Right cardiac atrium (tissue), 5 donors: ENCODE results near the gene MAPT. TPM values are rescaled to one million over a fixed set of nuclear protein-coding genes. Genes with fewer than 3 reads are reported as not detected.
"Not testable (repeated sequence)": the region's sequence is repeated elsewhere in the genome, so short reads cannot be mapped to it uniquely, and the experiment has no call there.

Experiments used
- ATAC-seq, 2 donors: fragments of 200-7000 bp; cut with Tn5 transposase; one replicate each; pipeline versions ENCODE4 v1.8.0 to v1.9.1; 2020; ENCODE audit warnings: moderate library complexity in 2 of 2, mild to moderate bottlenecking in 1 of 2
- DNase-seq, 3 donors: peaks; one replicate each; pipeline ENCODE4 v3.0.0-alpha.2; 2020
- H3K27ac ChIP-seq: one replicate; pipeline ENCODE4 v1.5.1; 2013; ENCODE audit warnings: mild to moderate bottlenecking, low read length, control low read depth, moderate library complexity
- H3K27me3 ChIP-seq: one replicate; pipeline ENCODE4 v1.6.1; 2013; ENCODE audit not compliant: control insufficient read depth, insufficient read depth
- H3K4me1 ChIP-seq: one replicate; pipeline ENCODE4 v1.6.1; 2013; ENCODE audit warnings: low read length; ENCODE audit not compliant: control insufficient read depth, insufficient read depth
- H3K4me3 ChIP-seq: one replicate; pipeline ENCODE4 v1.5.1; 2013; ENCODE audit warnings: low read length, control low read depth
- H3K9me3 ChIP-seq: one replicate; pipeline ENCODE4 v1.6.1; 2013; ENCODE audit warnings: low read length; ENCODE audit not compliant: control insufficient read depth
- WGBS: extraction: QIAGEN DNeasy Blood & Tissue Kit; methylation state at CpG from one replicate; pipeline ENCODE4 v1.1.7; 2013; 5-methylcytosine and 5-hydroxymethylcytosine counted together
- intact Hi-C, 4 donors: fragments of 100-400 bp; cut with DNase I; formaldehyde crosslinking; loops; one replicate each; pipeline versions ENCODE4 v1.11.0 to v1.14.0; 2022 to 2023
- polyA plus RNA-seq: library from polyadenylated mRNA; stranded (reverse); fragments of 200-250 nt; gene quantifications from one replicate; pipeline ENCODE4 v1.2.3, GENCODE V29; 2013
- total RNA-seq, 4 donors: library from RNA; stranded (reverse); fragmentation: NEBNext Ultra II Directional; extraction: Animal tissue kit (Norgen Biotek cat#: 25700); gene quantifications; one replicate each; pipeline ENCODE4 v1.2.1, GENCODE V29; 2021
- donor health status: healthy with polysubstance abuse.
- donor health status: DM: no; HTN: yes; CAD: no.
- donor health status: DM: no; HTN: no; CAD: no.
- donor health status: DM: no; HTN: yes; CAD: no; lungs with severe emphysema.
- donor health status: DM: yes; HTN: yes; CAD: no.

Gene MAPT
- total and polyA plus RNA-seq, 5 donors = 6.9 to 15.1 (median 8.2) TPM

DNA sequence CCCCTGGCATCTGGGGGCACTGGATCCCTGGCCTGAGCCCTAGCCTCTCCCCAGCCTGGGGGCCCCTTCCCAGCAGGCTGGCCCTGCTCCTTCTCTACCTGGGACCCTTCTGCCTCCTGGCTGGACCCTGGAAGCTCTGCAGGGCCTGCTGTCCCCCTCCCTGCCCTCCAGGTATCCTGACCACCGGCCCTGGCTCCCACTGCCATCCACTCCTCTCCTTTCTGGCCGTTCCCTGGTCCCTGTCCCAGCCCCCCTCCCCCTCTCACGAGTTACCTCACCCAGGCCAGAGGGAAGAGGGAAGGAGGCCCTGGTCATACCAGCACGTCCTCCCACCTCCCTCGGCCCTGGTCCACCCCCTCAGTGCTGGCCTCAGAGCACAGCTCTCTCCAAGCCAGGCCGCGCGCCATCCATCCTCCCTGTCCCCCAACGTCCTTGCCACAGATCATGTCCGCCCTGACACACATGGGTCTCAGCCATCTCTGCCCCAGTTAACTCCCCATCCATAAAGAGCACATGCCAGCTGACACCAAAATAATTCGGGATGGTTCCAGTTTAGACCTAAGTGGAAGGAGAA, 118.2 kb downstream of the MAPT start:
- no peaks in the 10 kb centered on the region for H3K27me3 ChIP-seq

DNA sequence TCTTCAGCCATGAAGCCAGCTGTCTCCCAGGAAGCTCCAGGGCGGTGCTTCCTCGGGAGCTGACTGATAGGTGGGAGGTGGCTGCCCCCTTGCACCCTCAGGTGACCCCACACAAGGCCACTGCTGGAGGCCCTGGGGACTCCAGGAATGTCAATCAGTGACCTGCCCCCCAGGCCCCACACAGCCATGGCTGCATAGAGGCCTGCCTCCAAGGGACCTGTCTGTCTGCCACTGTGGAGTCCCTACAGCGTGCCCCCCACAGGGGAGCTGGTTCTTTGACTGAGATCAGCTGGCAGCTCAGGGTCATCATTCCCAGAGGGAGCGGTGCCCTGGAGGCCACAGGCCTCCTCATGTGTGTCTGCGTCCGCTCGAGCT, 118.8 kb downstream of the MAPT start:
- Histone ChIP-seq H3K4me3 (no peak overlapping the region), H3K27me3 (no peaks in the 10 kb centered on the region), H3K27ac (no peak overlapping the region), H3K9me3 (no peaks in the 10 kb centered on the region), H3K4me1 (no peaks in the 10 kb centered on the region)
- intact Hi-C loops = no loop called here
- DNase-seq = no peak
- ATAC-seq = no peak
- 93% methylated on average over 7 of the region's 7 CpGs for WGBS

More for the DNA sequence above, 118.2 kb downstream of the MAPT start:
- 81% methylated on average over 11 of the region's 11 CpGs for WGBS
- no peak overlapping the region for H3K27ac ChIP-seq
- no peak for ATAC-seq
- H3K4me3 ChIP-seq = no peak overlapping the region
- intact Hi-C loops = no loop called here
- H3K9me3 ChIP-seq = no peaks in the 10 kb centered on the region
- H3K4me1 ChIP-seq = no peaks in the 10 kb centered on the region
- DNase-seq = no peak

DNA sequence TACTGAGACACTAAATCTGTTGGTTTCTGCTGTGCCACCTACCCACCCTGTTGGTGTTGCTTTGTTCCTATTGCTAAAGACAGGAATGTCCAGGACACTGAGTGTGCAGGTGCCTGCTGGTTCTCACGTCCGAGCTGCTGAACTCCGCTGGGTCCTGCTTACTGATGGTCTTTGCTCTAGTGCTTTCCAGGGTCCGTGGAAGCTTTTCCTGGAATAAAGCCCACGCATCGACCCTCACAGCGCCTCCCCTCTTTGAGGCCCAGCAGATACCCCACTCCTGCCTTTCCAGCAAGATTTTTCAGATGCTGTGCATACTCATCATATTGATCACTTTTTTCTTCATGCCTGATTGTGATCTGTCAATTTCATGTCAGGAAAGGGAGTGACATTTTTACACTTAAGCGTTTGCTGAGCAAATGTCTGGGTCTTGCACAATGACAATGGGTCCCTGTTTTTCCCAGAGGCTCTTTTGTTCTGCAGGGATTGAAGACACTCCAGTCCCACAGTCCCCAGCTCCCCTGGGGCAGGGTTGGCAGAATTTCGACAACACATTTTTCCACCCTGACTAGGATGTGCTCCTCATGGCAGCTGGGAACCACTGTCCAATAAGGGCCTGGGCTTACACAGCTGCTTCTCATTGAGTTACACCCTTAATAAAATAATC, 119.3 kb downstream of the MAPT start:
- 68% methylated on average over 9 of the region's 9 CpGs for WGBS

DNA sequence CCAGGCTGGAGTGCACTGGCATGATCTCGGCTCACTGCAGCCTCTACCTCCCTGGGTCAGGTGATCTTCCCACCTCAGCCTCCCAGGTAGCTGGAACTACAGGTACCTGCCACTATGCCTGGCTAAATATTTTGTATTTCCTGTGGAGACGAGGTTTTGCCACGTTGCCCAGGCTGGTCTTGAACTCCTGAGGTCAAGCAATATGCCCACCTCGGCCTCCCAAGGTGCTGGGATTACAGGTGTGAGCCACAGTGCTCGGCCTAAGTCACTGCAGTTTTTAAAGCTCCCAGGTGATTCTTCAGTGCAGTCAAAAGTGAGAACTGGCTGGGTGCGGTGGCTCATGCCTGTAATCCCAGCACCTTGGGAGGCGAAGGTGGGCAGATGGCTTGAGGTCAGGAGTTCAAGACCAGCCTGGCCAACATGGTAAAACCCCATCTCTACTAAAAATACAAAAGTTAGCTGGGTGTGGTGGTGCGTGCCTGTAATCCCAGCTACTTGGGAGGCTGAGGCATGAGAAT, 125.1 kb downstream of the MAPT start:
- H3K27ac ChIP-seq, H3K4me3 ChIP-seq, DNase-seq, H3K27me3 ChIP-seq, H3K9me3 ChIP-seq, intact Hi-C loops, H3K4me1 ChIP-seq, ATAC-seq: not testable (repeated sequence)
- WGBS = 96% methylated on average over 8 of the region's 8 CpGs

More for the DNA sequence above, 119.3 kb downstream of the MAPT start:
- H3K4me3 ChIP-seq = no peak overlapping the region
- ATAC-seq (no peak), DNase-seq (no peak)
- H3K27ac ChIP-seq = no peak overlapping the region
- no peaks in the 10 kb centered on the region for H3K4me1 ChIP-seq
- no peaks in the 10 kb centered on the region for H3K27me3 ChIP-seq
- no peaks in the 10 kb centered on the region for H3K9me3 ChIP-seq
- intact Hi-C loops = no loop called here

DNA sequence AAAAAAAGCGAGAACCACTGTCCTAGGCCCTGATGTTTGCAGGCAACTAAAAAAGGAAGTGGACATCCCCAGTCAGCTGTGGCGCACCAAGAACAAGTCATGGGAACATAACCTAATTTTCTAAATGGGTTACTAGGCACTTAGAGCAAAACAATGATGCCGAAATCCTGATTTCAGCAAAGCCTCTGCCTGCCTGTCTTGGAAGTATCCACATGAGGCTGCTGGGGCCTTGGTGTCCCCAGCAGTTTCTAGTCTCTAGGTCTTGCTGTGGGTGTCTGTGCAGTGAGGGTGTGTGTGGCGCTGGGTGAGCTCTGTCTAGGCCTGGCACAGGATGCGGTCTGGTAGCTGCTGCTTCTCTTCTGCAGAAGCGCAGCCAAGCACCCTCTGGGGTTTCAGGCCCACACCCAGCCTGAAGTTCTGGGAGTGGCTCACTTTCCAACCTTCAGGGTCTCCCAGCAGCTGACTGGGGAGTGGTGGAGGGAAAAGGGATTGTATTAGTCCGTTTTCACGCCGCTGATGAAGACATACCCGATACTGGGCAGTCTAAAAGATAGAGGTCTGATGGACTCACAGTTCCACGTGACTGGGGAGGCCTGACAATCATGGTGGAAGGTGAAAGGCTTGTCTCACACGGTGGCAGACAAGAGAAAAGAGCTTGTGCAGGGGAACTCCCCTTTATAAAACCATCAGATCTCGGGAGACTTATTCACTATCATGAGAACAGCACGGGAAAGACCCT, 125.8 kb downstream of the MAPT start:
- no peaks in the 10 kb centered on the region for H3K9me3 ChIP-seq
- DNase-seq (no peak), ATAC-seq (no peak)
- no peaks in the 10 kb centered on the region for H3K27me3 ChIP-seq
- 86% methylated on average over 14 of the region's 14 CpGs for WGBS
- H3K4me1 ChIP-seq = no peaks in the 10 kb centered on the region
- H3K27ac ChIP-seq = no peak overlapping the region
- intact Hi-C loops = no loop called here
- H3K4me3 ChIP-seq = no peak overlapping the region

DNA sequence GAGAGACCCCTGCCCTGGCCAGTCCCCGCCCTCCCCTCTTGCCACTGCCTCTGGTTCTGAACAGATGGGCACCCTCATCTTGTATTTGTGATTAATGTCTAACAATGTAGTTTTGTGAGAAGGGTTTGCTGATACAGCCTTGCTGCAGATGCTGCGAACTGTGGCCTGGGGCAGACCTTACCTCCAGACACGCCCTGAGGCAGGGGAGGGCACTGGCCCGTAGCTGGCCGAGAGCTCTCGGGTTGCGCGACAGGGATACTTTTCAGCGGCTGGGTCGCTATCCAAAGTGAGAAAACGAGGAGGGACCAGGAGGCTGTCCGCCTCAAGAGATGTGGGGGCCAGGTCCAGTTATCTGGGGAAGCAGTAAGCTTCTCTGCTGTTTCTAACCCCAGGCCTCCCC, 126.6 kb downstream of the MAPT start:
- Histone ChIP-seq H3K9me3 (no peaks in the 10 kb centered on the region), H3K4me3 (no peak overlapping the region), H3K27ac (no peak overlapping the region), H3K27me3 (no peaks in the 10 kb centered on the region), H3K4me1 (no peaks in the 10 kb centered on the region)
- DNase-seq (no peak), ATAC-seq (no peak)
- 85% methylated on average over 12 of the region's 12 CpGs for WGBS
- intact Hi-C loops = no loop called here

DNA sequence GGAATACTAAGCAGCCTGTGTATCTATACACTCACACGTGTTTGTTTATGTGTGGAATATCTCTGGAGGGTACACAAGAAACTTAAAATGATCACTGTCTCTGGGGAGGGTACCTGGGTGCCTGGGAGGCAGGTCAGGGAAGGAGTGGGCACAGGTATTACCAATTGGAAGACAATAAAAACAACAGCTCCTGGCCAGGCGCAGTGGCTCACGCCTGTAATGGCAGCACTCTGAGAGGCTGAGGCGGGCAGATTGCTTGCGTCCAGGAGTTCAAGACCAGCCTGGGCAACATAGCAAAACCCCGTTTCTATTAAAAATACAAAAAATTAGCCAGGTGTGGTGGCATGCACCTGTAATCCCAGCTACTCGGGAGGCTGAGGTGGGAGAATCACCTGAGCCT, 129.0 kb downstream of the MAPT start:
- WGBS = 93% methylated on average over 7 of the region's 7 CpGs

DNA sequence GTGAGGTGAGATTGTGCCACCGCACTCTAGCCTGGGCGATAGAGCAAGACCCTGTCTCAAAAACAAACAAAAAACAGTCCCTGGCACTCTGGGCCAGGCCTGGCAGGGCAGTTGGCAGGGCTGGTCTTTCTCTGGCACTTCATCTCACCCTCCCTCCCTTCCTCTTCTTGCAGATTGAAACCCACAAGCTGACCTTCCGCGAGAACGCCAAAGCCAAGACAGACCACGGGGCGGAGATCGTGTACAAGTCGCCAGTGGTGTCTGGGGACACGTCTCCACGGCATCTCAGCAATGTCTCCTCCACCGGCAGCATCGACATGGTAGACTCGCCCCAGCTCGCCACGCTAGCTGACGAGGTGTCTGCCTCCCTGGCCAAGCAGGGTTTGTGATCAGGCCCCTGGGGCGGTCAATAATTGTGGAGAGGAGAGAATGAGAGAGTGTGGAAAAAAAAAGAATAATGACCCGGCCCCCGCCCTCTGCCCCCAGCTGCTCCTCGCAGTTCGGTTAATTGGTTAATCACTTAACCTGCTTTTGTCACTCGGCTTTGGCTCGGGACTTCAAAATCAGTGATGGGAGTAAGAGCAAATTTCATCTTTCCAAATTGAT, 129.5 kb downstream of the MAPT start:
- no peak overlapping the region for H3K4me3 ChIP-seq
- ATAC-seq (no peak), DNase-seq (no peak)
- H3K27me3 ChIP-seq = no peaks in the 10 kb centered on the region
- no peak overlapping the region for H3K27ac ChIP-seq
- H3K4me1 ChIP-seq = no peaks in the 10 kb centered on the region
- H3K9me3 ChIP-seq = no peaks in the 10 kb centered on the region
- WGBS = 93% methylated on average over 24 of the region's 24 CpGs
- intact Hi-C loops = no loop called here

More for the DNA sequence above, 129.0 kb downstream of the MAPT start:
- DNase-seq, H3K4me1 ChIP-seq, H3K4me3 ChIP-seq, H3K27me3 ChIP-seq, ATAC-seq, intact Hi-C loops, H3K27ac ChIP-seq, H3K9me3 ChIP-seq: not testable (repeated sequence)

DNA sequence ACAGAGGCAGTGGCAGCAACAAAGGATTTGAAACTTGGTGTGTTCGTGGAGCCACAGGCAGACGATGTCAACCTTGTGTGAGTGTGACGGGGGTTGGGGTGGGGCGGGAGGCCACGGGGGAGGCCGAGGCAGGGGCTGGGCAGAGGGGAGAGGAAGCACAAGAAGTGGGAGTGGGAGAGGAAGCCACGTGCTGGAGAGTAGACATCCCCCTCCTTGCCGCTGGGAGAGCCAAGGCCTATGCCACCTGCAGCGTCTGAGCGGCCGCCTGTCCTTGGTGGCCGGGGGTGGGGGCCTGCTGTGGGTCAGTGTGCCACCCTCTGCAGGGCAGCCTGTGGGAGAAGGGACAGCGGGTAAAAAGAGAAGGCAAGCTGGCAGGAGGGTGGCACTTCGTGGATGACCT, 130.2 kb downstream of the MAPT start:
- 77% methylated on average over 14 of the region's 14 CpGs for WGBS
- Histone ChIP-seq H3K27ac (no peak overlapping the region), H3K27me3 (no peaks in the 10 kb centered on the region), H3K9me3 (no peaks in the 10 kb centered on the region), H3K4me3 (no peak overlapping the region), H3K4me1 (no peaks in the 10 kb centered on the region)
- intact Hi-C loops = no loop called here
- ATAC-seq (no peak), DNase-seq (no peak)

DNA sequence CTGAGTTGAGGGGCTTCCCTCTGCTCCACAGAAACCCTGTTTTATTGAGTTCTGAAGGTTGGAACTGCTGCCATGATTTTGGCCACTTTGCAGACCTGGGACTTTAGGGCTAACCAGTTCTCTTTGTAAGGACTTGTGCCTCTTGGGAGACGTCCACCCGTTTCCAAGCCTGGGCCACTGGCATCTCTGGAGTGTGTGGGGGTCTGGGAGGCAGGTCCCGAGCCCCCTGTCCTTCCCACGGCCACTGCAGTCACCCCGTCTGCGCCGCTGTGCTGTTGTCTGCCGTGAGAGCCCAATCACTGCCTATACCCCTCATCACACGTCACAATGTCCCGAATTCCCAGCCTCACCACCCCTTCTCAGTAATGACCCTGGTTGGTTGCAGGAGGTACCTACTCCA, 130.7 kb downstream of the MAPT start:
- ATAC-seq (no peak), DNase-seq (no peak)
- H3K9me3 ChIP-seq = no peaks in the 10 kb centered on the region
- 88% methylated on average over 10 of the region's 10 CpGs for WGBS
- H3K27me3 ChIP-seq = no peaks in the 10 kb centered on the region
- no peaks in the 10 kb centered on the region for H3K4me1 ChIP-seq
- H3K27ac ChIP-seq = no peak overlapping the region
- H3K4me3 ChIP-seq = no peak overlapping the region
- intact Hi-C loops = no loop called here
